ENCODE results near the gene SMAD6.
A peak's percentile ranks its signal among the peaks of the same experiment; 100 is the strongest.

The SMAD6 gene

GRCh38 chr15:66692808-66693596, 9.0 kb upstream of the SMAD6 start:
- no peak overlapping the region for H2AFZ ChIP-seq (ENCODE audit: low read length)
- H3K9me2 ChIP-seq (replicated peaks; ENCODE audit: insufficient read depth, low read length), result no peaks in the 10 kb centered on the region
- H3K4me2 ChIP-seq (ENCODE audit: low read depth, low read length), result no peak overlapping the region

GRCh38 chr15:66696770-66697169, 5.3 kb upstream of the SMAD6 start:
- no peaks in the 10 kb centered on the region for H3K36me3 ChIP-seq (replicated peaks; ENCODE audit: insufficient read depth, low read length)
- no peak for DNase-seq
- no peaks in the 10 kb centered on the region for H3K9me3 ChIP-seq (replicated peaks; ENCODE audit: insufficient read depth, low read length)
- H4K20me1 ChIP-seq (ENCODE audit: insufficient read depth, low read length), result no peaks in the 10 kb centered on the region
- peaks cover 4% of the 10 kb centered on the region; the same call in 1 of the 2 replicates for H3K4me1 ChIP-seq (ENCODE audit: low read length)
- H3F3A ChIP-seq (ENCODE audit: insufficient read depth, low read length), result peaks cover 11% of the 10 kb centered on the region; the same call in 1 of the 2 replicates
- H3K4me3 ChIP-seq (ENCODE audit: low read length), result no peak overlapping the region
- no peaks in the 10 kb centered on the region for H3K27me3 ChIP-seq (replicated peaks; ENCODE audit: insufficient read depth, low read length)
- H3K9ac ChIP-seq (ENCODE audit: low read length), result no peak overlapping the region
- no peak overlapping the region for H3K27ac ChIP-seq (ENCODE audit: low read length)
- no peak overlapping the region for H3K4me2 ChIP-seq (ENCODE audit: low read depth, low read length)
- no peaks in the 10 kb centered on the region for H3K9me2 ChIP-seq (replicated peaks; ENCODE audit: insufficient read depth, low read length)
- no peak for TF ChIP-seq CTCF (IDR thresholded peaks at IDR 0.05; ENCODE audit: low read length)
- no peak for TF ChIP-seq EZH2phosphoT487 (IDR thresholded peaks at IDR 0.05; ENCODE audit: low read length)
- TF ChIP-seq EZH2 (optimal IDR thresholded peaks at IDR 0.05; ENCODE audit: low read depth, low read length), result no peak
- H3K79me2 ChIP-seq (ENCODE audit: low read length), result no peaks in the 10 kb centered on the region
- no peak overlapping the region for H2AFZ ChIP-seq (ENCODE audit: low read length)

More at GRCh38 chr15:66692808-66693596, 9.0 kb upstream of the SMAD6 start:
- Histone ChIP-seq H3K9ac (ENCODE audit: low read length) (no peak overlapping the region), H3F3A (ENCODE audit: insufficient read depth, low read length) (no peaks in the 10 kb centered on the region), H3K27me3 (replicated peaks; ENCODE audit: insufficient read depth, low read length) (no peaks in the 10 kb centered on the region), H3K27ac (ENCODE audit: low read length) (no peak overlapping the region), H3K79me2 (ENCODE audit: low read length) (no peaks in the 10 kb centered on the region), H3K4me3 (ENCODE audit: low read length) (no peak overlapping the region), H3K36me3 (replicated peaks; ENCODE audit: insufficient read depth, low read length) (no peaks in the 10 kb centered on the region), H4K20me1 (ENCODE audit: insufficient read depth, low read length) (no peaks in the 10 kb centered on the region), H3K9me3 (replicated peaks; ENCODE audit: insufficient read depth, low read length) (no peaks in the 10 kb centered on the region), H3K4me1 (ENCODE audit: low read length) (no peaks in the 10 kb centered on the region)
- DNase-seq, result no peak
- no peak for TF ChIP-seq CTCF (IDR thresholded peaks at IDR 0.05; ENCODE audit: low read length)
- no peak for TF ChIP-seq EZH2phosphoT487 (IDR thresholded peaks at IDR 0.05; ENCODE audit: low read length)
- TF ChIP-seq EZH2 (optimal IDR thresholded peaks at IDR 0.05; ENCODE audit: low read depth, low read length), result no peak

GRCh38 chr15:66698318-66698961, 3.6 kb upstream of the SMAD6 start:
- peak; percentile 38 for DNase-seq
- Histone ChIP-seq H4K20me1 (ENCODE audit: insufficient read depth, low read length) (no peaks in the 10 kb centered on the region), H3K27ac (ENCODE audit: low read length) (no peak overlapping the region), H3K9me2 (replicated peaks; ENCODE audit: insufficient read depth, low read length) (no peaks in the 10 kb centered on the region), H3K9me3 (replicated peaks; ENCODE audit: insufficient read depth, low read length) (no peaks in the 10 kb centered on the region), H3K4me3 (ENCODE audit: low read length) (no peak overlapping the region), H3K4me2 (ENCODE audit: low read depth, low read length) (no peak overlapping the region), H3K79me2 (ENCODE audit: low read length) (no peaks in the 10 kb centered on the region), H3K9ac (ENCODE audit: low read length) (no peak overlapping the region), H3K27me3 (replicated peaks; ENCODE audit: insufficient read depth, low read length) (peaks cover 8% of the 10 kb centered on the region), H3K36me3 (replicated peaks; ENCODE audit: insufficient read depth, low read length) (no peaks in the 10 kb centered on the region), H3F3A (ENCODE audit: insufficient read depth, low read length) (peaks cover 12% of the 10 kb centered on the region; the same call in 1 of the 2 replicates), H2AFZ (ENCODE audit: low read length) (no peak overlapping the region), H3K4me1 (ENCODE audit: low read length) (peaks cover 4% of the 10 kb centered on the region; the same call in 1 of the 2 replicates)
- peak; percentile 68 for TF ChIP-seq CTCF (IDR thresholded peaks at IDR 0.05; ENCODE audit: low read length)
- no peak for TF ChIP-seq EZH2 (optimal IDR thresholded peaks at IDR 0.05; ENCODE audit: low read depth, low read length)

Data from MM.1S (cell line).